SK-N-SH (cell line): ENCODE results near the gene UPF2. TPM values are rescaled to one million over a fixed set of nuclear protein-coding genes. Genes with fewer than 3 reads are reported as not detected.

Experiments used
- CTCF ChIA-PET: fragments of 300-600, 350-600 bp; formaldehyde crosslinking; extraction: SDS; loops from one replicate; lab custom pipeline; 2021; lab: Yijun Ruan, JAX
- POLR2A ChIA-PET: fragments of 350-600 bp; sonication (Branson Sonifier 250); formaldehyde crosslinking; extraction: SDS; loops from one replicate; lab custom pipeline; 2020; ENCODE audit warnings: antibody characterized with exemption, inconsistent platforms; lab: Yijun Ruan, JAX
- DNase-seq: peaks from one replicate; pipeline ENCODE4 v3.0.0; 2012
- H2AFZ ChIP-seq: fragments of 200-600 bp; sonication (generic); 2 replicates; pipeline ENCODE4 v1.8.1; 2016; ENCODE audit warnings: antibody characterized with exemption, mild to moderate bottlenecking, low read depth
- H3F3A ChIP-seq: fragments of 200-600 bp; sonication (generic); replicated peaks from 2 replicates; pipeline ENCODE3; 2016; ENCODE audit warnings: antibody characterized with exemption, mild to moderate bottlenecking; ENCODE audit not compliant: insufficient read depth
- H3K27ac ChIP-seq, 2 experiments: fragments of 200-500 bp in 1 of 2; fragments of 200-600 bp in 1 of 2; sonication (Bioruptor generic) in 1 of 2; sonication (generic), shearing (Covaris generic) in 1 of 2; 2 replicates each; pipeline versions ENCODE4 v1.5.1 to v1.6.1; 2014 to 2016; ENCODE audit warnings: low read depth in 2 of 2, inconsistent platforms in 1 of 2, low read length in 1 of 2, mild to moderate bottlenecking in 1 of 2, mixed read lengths in 1 of 2
- H3K27me3 ChIP-seq: fragments of 200-600 bp; sonication (generic), shearing (Covaris generic); 2 replicates; pipeline ENCODE4 v1.6.1; 2016; ENCODE audit warnings: mixed run types; ENCODE audit not compliant: insufficient read depth
- H3K36me3 ChIP-seq, 2 experiments: fragments of 200-500 bp in 1 of 2; fragments of 200-600 bp in 1 of 2; sonication (Bioruptor generic) in 1 of 2; sonication (generic) in 1 of 2; replicated peaks in 1 of 2; 2 replicates each; pipeline versions ENCODE3 to v1.5.1; 2014 to 2016; ENCODE audit warnings: low read length in 1 of 2, mild to moderate bottlenecking in 1 of 2; ENCODE audit not compliant: insufficient read depth in 2 of 2, control insufficient read depth in 1 of 2
- H3K4me1 ChIP-seq, 2 experiments: fragments of 200-500 bp in 1 of 2; fragments of 200-600 bp in 1 of 2; sonication (Bioruptor generic) in 1 of 2; sonication (generic), shearing (Covaris generic) in 1 of 2; 2 replicates each; pipeline versions ENCODE4 v1.5.1 to v1.6.1; 2014 to 2016; ENCODE audit warnings: low read depth in 1 of 2, low read length in 1 of 2, mixed run types in 1 of 2; ENCODE audit not compliant: insufficient read depth in 2 of 2, control insufficient read depth in 1 of 2
- H3K4me2 ChIP-seq: fragments of 200-600 bp; sonication (generic), shearing (Covaris generic); 2 replicates; pipeline ENCODE4 v1.6.1; 2017; ENCODE audit warnings: mixed run types
- H3K4me3 ChIP-seq, 2 experiments: fragments of 200-500 bp in 1 of 2; fragments of 200-600 bp in 1 of 2; sonication (Bioruptor generic) in 1 of 2; sonication (generic), shearing (Covaris generic) in 1 of 2; 2 replicates each; pipeline versions ENCODE4 v1.5.1 to v1.8.1; 2014 to 2016; ENCODE audit warnings: low read depth in 2 of 2, inconsistent platforms in 1 of 2, low read length in 1 of 2, mild to moderate bottlenecking in 1 of 2, mixed read lengths in 1 of 2, moderate library complexity in 1 of 2
- H3K79me2 ChIP-seq: fragments of 200-600 bp; sonication (generic); 2 replicates; pipeline ENCODE4 v1.8.1; 2017; ENCODE audit warnings: mild to moderate bottlenecking; ENCODE audit not compliant: insufficient read depth
- H3K9ac ChIP-seq: fragments of 200-600 bp; sonication (generic); 2 replicates; pipeline ENCODE4 v1.6.1; 2017; ENCODE audit warnings: mixed run types
- H3K9me2 ChIP-seq: fragments of 200-600 bp; sonication (generic); 2 replicates; pipeline ENCODE4 v1.6.1; 2017; ENCODE audit warnings: mixed run types
- H3K9me3 ChIP-seq: fragments of 200-600 bp; sonication (generic); 2 replicates; pipeline ENCODE4 v1.6.1; 2017; ENCODE audit warnings: mixed run types, mild to moderate bottlenecking, moderate library complexity
- H4K20me1 ChIP-seq: fragments of 200-600 bp; sonication (generic); 2 replicates; pipeline ENCODE4 v1.6.1; 2017; ENCODE audit warnings: mild to moderate bottlenecking, mixed run types; ENCODE audit not compliant: insufficient read depth
- EZH2phosphoT487 ChIP-seq: fragments of 200-600 bp; sonication (generic); IDR thresholded peaks from 2 replicates; pipeline ENCODE4 v1.6.1; 2017; ENCODE audit warnings: low read depth, mixed run types, mild to moderate bottlenecking, antibody characterized with exemption, moderate library complexity, borderline replicate concordance
- FOXJ3 ChIP-seq: sonication (generic); formaldehyde crosslinking; IDR thresholded peaks from 2 replicates; pipeline ENCODE4 v1.5.1; 2020; ENCODE audit warnings: mild to moderate bottlenecking, missing genetic modification reagents
- GABPA ChIP-seq: IDR thresholded peaks from 2 replicates; pipeline ENCODE4 v1.4.0; 2012; ENCODE audit warnings: low read depth, mild to moderate bottlenecking
- IRF3 ChIP-seq: fragments of 150-350 bp; IDR thresholded peaks from 2 replicates; pipeline ENCODE4 v1.6.1; 2016; ENCODE audit warnings: mild to moderate bottlenecking, low read depth, low read length
- POLR2AphosphoS5 ChIP-seq: IDR thresholded peaks from 2 replicates; pipeline ENCODE4 v1.6.1; 2012; ENCODE audit warnings: low read depth, low read length
- RAD21 ChIP-seq: IDR thresholded peaks from 2 replicates; pipeline ENCODE4 v1.6.1; 2012; ENCODE audit warnings: mild to moderate bottlenecking, low read length
- RCOR1 ChIP-seq: fragments of 150-350 bp; IDR thresholded peaks from 2 replicates; pipeline ENCODE4 v1.6.1; 2017; ENCODE audit warnings: antibody characterized with exemption, low read length
- SIN3A ChIP-seq: IDR thresholded peaks from 2 replicates; pipeline ENCODE4 v1.6.1; 2012; ENCODE audit warnings: low read depth, mild to moderate bottlenecking, low read length, moderate library complexity, borderline replicate concordance
- TEAD4 ChIP-seq: IDR thresholded peaks from 2 replicates; pipeline ENCODE4 v1.4.0; 2012; ENCODE audit warnings: mild to moderate bottlenecking, borderline replicate concordance; ENCODE audit not compliant: insufficient read depth
- USF1 ChIP-seq: IDR thresholded peaks from 2 replicates; pipeline ENCODE4 v1.4.0; 2012; ENCODE audit warnings: low read depth, borderline replicate concordance
- WGBS: methylation state at CpG from one replicate; pipeline ENCODE4 v1.1.6; 2017; ENCODE audit warnings: low lambda C conversion rate; 5-methylcytosine and 5-hydroxymethylcytosine counted together
- polyA plus RNA-seq, 3 experiments: library from polyadenylated mRNA; depleted of rRNA; stranded (reverse); fragments of >200 nt; gene quantifications; 2 replicates each; pipeline ENCODE4 v1.2.3, GENCODE V29; 2012
- TF ChIP-seq, protein P1 (sequence below): IDR thresholded peaks from 2 replicates; pipeline ENCODE4 v1.4.0; 2012; ENCODE audit warnings: low read depth
- TF ChIP-seq, protein P2 (sequence below): fragments of 150-350 bp; IDR thresholded peaks from 2 replicates; pipeline ENCODE4 v1.6.1; 2017; ENCODE audit warnings: antibody characterized with exemption, low read length, low read depth, borderline replicate concordance
- TF ChIP-seq, protein P3 (sequence below): IDR thresholded peaks from 2 replicates; pipeline ENCODE4 v1.4.0; 2012; ENCODE audit warnings: low read depth, borderline replicate concordance

UPF2 gene
- polyA plus RNA-seq, 1 of the 3 experiments (the other 2 are of a cell fraction) = 4.7 TPM

- H3F3A ChIP-seq = no peaks in the 10 kb centered on the region
- H3K9ac ChIP-seq = no peak overlapping the region
- no peak overlapping the region for H3K4me2 ChIP-seq
- no peaks in the 10 kb centered on the region for H3K9me3 ChIP-seq
- no peak for TF ChIP-seq FOXJ3 (CRISPR knock-in tag)
- TF ChIP-seq RAD21 = no peak
- TF ChIP-seq, protein P1, sequence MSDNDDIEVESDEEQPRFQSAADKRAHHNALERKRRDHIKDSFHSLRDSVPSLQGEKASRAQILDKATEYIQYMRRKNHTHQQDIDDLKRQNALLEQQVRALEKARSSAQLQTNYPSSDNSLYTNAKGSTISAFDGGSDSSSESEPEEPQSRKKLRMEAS = no peak
- TF ChIP-seq POLR2AphosphoS5 = no peak
- H3K4me1 ChIP-seq = peaks cover 0 to 5% of the 10 kb centered on the region in 2 experiments; a peak in 2 of 4 replicates
- H2AFZ ChIP-seq = no peak overlapping the region
- H3K27me3 ChIP-seq = no peaks in the 10 kb centered on the region
- DNase-seq = no peak
- no peak overlapping the region for H3K27ac ChIP-seq
- CTCF ChIA-PET = interaction anchor here (1.3 to 2.0 kb wide), 2 partner anchors 20 to 58 kb away, joined by 5 to 6 read pairs; no protein-coding TSS in a partner anchor
- no peaks in the 10 kb centered on the region for H3K9me2 ChIP-seq
- no peak overlapping the region for H3K4me3 ChIP-seq
- no peaks in the 10 kb centered on the region for H3K36me3 ChIP-seq
- POLR2A ChIA-PET = no interaction called here
- no peaks in the 10 kb centered on the region for H4K20me1 ChIP-seq
- WGBS = 85% methylated on average over 10 of the region's 13 CpGs
- H3K79me2 ChIP-seq = no peaks in the 10 kb centered on the region
Observed at GRCh38 chr10:11877591-11877905, 165.1 kb downstream of the UPF2 start.

DNA sequence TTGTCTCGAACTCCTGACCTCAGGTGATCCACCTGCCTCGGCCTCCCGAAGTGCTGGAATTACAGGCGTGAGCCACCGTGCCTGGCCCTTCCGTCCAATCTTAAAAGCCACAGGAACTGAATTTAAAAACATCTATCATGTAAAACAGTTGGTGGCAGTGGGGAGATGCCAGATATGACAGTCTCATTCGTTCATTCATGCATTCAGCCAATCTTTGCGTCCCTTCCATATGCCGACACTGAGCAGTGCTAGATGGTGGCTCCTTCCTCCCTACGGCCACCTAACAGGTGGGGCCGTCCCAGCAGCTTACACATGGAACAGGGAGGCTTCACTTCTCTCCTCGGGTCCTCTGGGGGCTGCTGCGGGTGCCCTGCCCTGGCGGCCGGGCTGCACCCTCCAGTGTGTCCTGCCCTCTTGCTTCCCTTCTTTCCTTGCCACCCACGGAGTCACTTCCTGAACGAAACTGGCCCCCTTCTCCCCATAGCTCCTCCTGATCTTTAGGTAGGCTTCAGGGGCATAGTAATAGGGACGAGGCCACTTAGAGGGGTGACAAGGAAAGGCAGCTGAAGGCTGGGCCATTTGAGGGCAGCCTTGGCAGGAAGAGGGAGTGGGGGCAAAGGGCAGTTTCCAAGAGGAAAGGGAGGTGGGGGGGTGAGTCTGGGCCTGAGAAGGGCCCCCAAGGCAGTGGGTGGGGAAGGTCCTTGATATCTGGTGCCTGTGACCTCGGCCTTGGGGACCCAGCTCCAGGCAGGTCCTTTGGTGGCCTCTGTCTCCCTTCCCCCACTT is 165.6 kb downstream of the UPF2 start:
- WGBS = 82% methylated on average over 18 of the region's 19 CpGs
- TF ChIP-seq SIN3A (no peak), EZH2phosphoT487 (no peak), GABPA (no peak)
- TF ChIP-seq, protein P2, sequence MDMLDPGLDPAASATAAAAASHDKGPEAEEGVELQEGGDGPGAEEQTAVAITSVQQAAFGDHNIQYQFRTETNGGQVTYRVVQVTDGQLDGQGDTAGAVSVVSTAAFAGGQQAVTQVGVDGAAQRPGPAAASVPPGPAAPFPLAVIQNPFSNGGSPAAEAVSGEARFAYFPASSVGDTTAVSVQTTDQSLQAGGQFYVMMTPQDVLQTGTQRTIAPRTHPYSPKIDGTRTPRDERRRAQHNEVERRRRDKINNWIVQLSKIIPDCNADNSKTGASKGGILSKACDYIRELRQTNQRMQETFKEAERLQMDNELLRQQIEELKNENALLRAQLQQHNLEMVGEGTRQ = no peak
- H3K36me3 ChIP-seq = no peaks in the 10 kb centered on the region

DNA sequence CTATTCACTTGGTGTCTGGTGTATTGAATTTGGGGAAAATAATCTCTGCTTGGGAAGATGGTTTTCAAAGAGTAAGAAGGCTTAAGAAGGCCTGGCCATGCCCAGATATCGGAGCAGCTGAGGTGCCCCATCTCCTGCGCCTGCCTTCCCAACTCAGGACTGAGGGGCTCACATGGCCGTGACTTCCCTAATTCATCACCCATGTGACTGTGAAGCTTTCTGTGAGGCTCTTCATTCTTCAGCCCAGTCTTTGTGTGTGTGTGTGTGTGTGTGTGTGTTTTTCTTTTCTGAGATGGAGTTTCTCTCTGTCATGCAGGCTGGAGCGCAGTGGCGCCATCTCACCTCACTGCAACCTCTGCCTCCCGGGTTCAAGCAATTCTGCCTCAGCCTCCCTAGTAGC is 166.3 kb downstream of the UPF2 start:
- H3K27ac ChIP-seq = no peak overlapping the region
- no peaks in the 10 kb centered on the region for H3K36me3 ChIP-seq
- H3K4me3 ChIP-seq = no peak overlapping the region
- WGBS = 95% methylated on average over 6 of the region's 6 CpGs
- no peaks in the 10 kb centered on the region for H3K9me2 ChIP-seq
- no peak for DNase-seq
- H3K4me2 ChIP-seq = no peak overlapping the region
- TF ChIP-seq SIN3A = no peak
- TF ChIP-seq, protein P2 = no peak
- TF ChIP-seq RCOR1 = no peak
- TF ChIP-seq, protein P3, sequence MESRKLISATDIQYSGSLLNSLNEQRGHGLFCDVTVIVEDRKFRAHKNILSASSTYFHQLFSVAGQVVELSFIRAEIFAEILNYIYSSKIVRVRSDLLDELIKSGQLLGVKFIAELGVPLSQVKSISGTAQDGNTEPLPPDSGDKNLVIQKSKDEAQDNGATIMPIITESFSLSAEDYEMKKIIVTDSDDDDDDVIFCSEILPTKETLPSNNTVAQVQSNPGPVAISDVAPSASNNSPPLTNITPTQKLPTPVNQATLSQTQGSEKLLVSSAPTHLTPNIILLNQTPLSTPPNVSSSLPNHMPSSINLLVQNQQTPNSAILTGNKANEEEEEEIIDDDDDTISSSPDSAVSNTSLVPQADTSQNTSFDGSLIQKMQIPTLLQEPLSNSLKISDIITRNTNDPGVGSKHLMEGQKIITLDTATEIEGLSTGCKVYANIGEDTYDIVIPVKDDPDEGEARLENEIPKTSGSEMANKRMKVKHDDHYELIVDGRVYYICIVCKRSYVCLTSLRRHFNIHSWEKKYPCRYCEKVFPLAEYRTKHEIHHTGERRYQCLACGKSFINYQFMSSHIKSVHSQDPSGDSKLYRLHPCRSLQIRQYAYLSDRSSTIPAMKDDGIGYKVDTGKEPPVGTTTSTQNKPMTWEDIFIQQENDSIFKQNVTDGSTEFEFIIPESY = no peak
- TF ChIP-seq USF1 = no peak
- no peak for TF ChIP-seq TEAD4
- TF ChIP-seq IRF3 = no peak
- TF ChIP-seq, all 33 proteins: peak for 0
- H3F3A ChIP-seq = no peaks in the 10 kb centered on the region
- ChIA-PET CTCF (no interaction called here), POLR2A (no interaction called here)
- H3K79me2 ChIP-seq = no peaks in the 10 kb centered on the region
- peaks cover 0 to 5% of the 10 kb centered on the region in 2 experiments; a peak in 2 of 4 replicates for H3K4me1 ChIP-seq
- no peaks in the 10 kb centered on the region for H3K27me3 ChIP-seq
- H4K20me1 ChIP-seq = no peaks in the 10 kb centered on the region
- H3K9me3 ChIP-seq = no peaks in the 10 kb centered on the region
- H2AFZ ChIP-seq = no peak overlapping the region
- H3K9ac ChIP-seq = no peak overlapping the region

More for the DNA sequence above, 165.6 kb downstream of the UPF2 start:
- Histone ChIP-seq H3K9me2 (no peaks in the 10 kb centered on the region), H4K20me1 (no peaks in the 10 kb centered on the region), H3K27ac (no peak overlapping the region), H2AFZ (no peak overlapping the region), H3K9me3 (no peaks in the 10 kb centered on the region), H3F3A (no peaks in the 10 kb centered on the region), H3K9ac (no peak overlapping the region), H3K27me3 (no peaks in the 10 kb centered on the region), H3K4me2 (no peak overlapping the region), H3K79me2 (no peaks in the 10 kb centered on the region), H3K4me3 (no peak overlapping the region), H3K4me1 (peaks cover 0 to 5% of the 10 kb centered on the region in 2 experiments; a peak in 2 of 4 replicates)
- CTCF ChIA-PET = interaction anchor here (1.3 to 2.0 kb wide), 2 partner anchors 19 to 58 kb away, joined by 5 to 6 read pairs; no protein-coding TSS in a partner anchor
- POLR2A ChIA-PET = no interaction called here
- no peak for DNase-seq
